Activated CD8-positive, alpha-beta T cell treated with anti-CD3 and anti-CD28 coated beads, Interleukin-2, amount 10 ng/mL, durations not matched to agents 7 days and 5 days (primary cell): ENCODE measurements around the gene TAF6. TPM values are rescaled to one million over a fixed set of nuclear protein-coding genes. Genes with fewer than 3 reads are reported as not detected.
"Not testable (repeated sequence)": the region's sequence is repeated elsewhere in the genome, so short reads cannot be mapped to it uniquely, and the experiment has no call there.

Experiments used
- ATAC-seq: fragments of 150-1000 bp; cut with Tn5 transposase; one replicate; pipeline ENCODE4 v1.10.0; 2021; ENCODE audit warnings: moderate library complexity
- CTCF ChIA-PET: fragments of 350-600 bp; sonication (Branson Sonifier 250); formaldehyde crosslinking; loops from one replicate; lab custom pipeline; 2021; ENCODE audit warnings: antibody characterized with exemption; lab: Charles Lee
- POLR2A ChIA-PET: fragments of 350-600 bp; sonication (Branson Sonifier 250); formaldehyde crosslinking; loops from one replicate; lab custom pipeline; 2021; ENCODE audit warnings: antibody characterized with exemption; lab: Charles Lee
- DNase-seq: peaks from one replicate; pipeline ENCODE4 v3.0.0-alpha.2; 2020
- H3K27ac Mint-ChIP-seq: one replicate; pipeline ENCODE4 v1.8.0; 2021; ENCODE audit warnings: mild to moderate bottlenecking, mixed read lengths
- H3K27me3 Mint-ChIP-seq: one replicate; pipeline ENCODE4 v1.8.0; 2021; ENCODE audit warnings: low read depth, mixed read lengths
- H3K36me3 Mint-ChIP-seq: one replicate; pipeline ENCODE4 v1.8.0; 2021; ENCODE audit warnings: low read depth, mixed read lengths
- H3K4me1 Mint-ChIP-seq: one replicate; pipeline ENCODE4 v1.8.0; 2021; ENCODE audit warnings: low read depth, mixed read lengths
- H3K4me3 Mint-ChIP-seq: one replicate; pipeline ENCODE4 v1.8.0; 2021; ENCODE audit warnings: mild to moderate bottlenecking, mixed read lengths
- H3K9me3 Mint-ChIP-seq: one replicate; pipeline ENCODE4 v1.8.0; 2022; ENCODE audit warnings: mixed read lengths; ENCODE audit not compliant: insufficient read depth
- total RNA-seq, 2 experiments: library from RNA; stranded (reverse); gene quantifications; one replicate each; pipeline ENCODE4 v1.2.3, GENCODE V29; 2021

The TAF6 gene
- total RNA-seq, 2 experiments from 2014 or later = 74.6 to 81.0 TPM

- Mint-ChIP-seq H3K27me3 (no peaks in the 10 kb centered on the region), H3K4me3 (peak within 1 kb of the TSS; percentile 96), H3K9me3 (no peaks in the 10 kb centered on the region), H3K4me1 (peaks cover 42% of the 10 kb centered on the region), H3K27ac (peak within 1 kb of the TSS; percentile 97), H3K36me3 (peaks cover 36% of the 10 kb centered on the region)
- CTCF ChIA-PET = interaction anchor here (0.6 to 13.7 kb wide), 15 partner anchors 8 to 557 kb away, joined by 3 to 141 read pairs (median 4); partner anchors contain the start of genes GAL3ST4, MBLAC1, POP7 and PVRIG
- peak; percentile 100 for DNase-seq
- ATAC-seq = peak; percentile 99
- POLR2A ChIA-PET = interaction anchor here (0.6 to 2.0 kb wide), 15 partner anchors 8 to 281 kb away, joined by 3 to 15 read pairs (median 5); partner anchors contain the start of genes MBLAC1, MCM7, MEPCE and PVRIG
Observed at GRCh38 chr7:100148559-100149328, 29.6 kb upstream of the TAF6 start, which contains the start of gene LAMTOR4. LAMTOR4 (plus strand) TSS chr7:100148918; CDS start chr7:100148973, 55 bp downstream.

- POLR2A ChIA-PET = interaction anchor here (0.6 to 2.0 kb wide), 15 partner anchors 8 to 174 kb away, joined by 3 to 15 read pairs (median 5); partner anchors contain the start of genes MBLAC1, MCM7, PVRIG and TRAPPC14
- Mint-ChIP-seq H3K4me1 (peaks cover 37% of the 10 kb centered on the region), H3K9me3 (no peaks in the 10 kb centered on the region), H3K4me3 (peak overlapping the region; percentile 96), H3K27me3 (no peaks in the 10 kb centered on the region), H3K36me3 (peaks cover 30% of the 10 kb centered on the region), H3K27ac (peak overlapping the region; percentile 97)
- ATAC-seq = no peak
- DNase-seq = no peak
- CTCF ChIA-PET = interaction anchor here (0.8 to 13.7 kb wide), 12 partner anchors 8 to 72 kb away, joined by 3 to 141 read pairs (median 6); partner anchors contain the start of genes MBLAC1 and PVRIG
Observed at GRCh38 chr7:100148225-100148558, 29.0 kb upstream of the TAF6 start.

- no peaks in the 10 kb centered on the region for H3K27me3 Mint-ChIP-seq
- H3K9me3 Mint-ChIP-seq = no peaks in the 10 kb centered on the region
- no peak for DNase-seq
- ChIA-PET POLR2A (interaction anchor here (0.6 to 1.1 kb wide), 3 partner anchors 16 to 70 kb away, joined by 3 to 5 read pairs (median 3); no protein-coding TSS in a partner anchor), CTCF (interaction anchor here (0.8 to 13.7 kb wide), 6 partner anchors 10 to 70 kb away, joined by 3 to 141 read pairs (median 10); no protein-coding TSS in a partner anchor)
- no peak overlapping the region for H3K27ac Mint-ChIP-seq
- H3K36me3 Mint-ChIP-seq = peaks cover 23% of the 10 kb centered on the region
- peaks cover 28% of the 10 kb centered on the region for H3K4me1 Mint-ChIP-seq
- H3K4me3 Mint-ChIP-seq = no peak overlapping the region
- ATAC-seq = no peak
Observed at GRCh38 chr7:100147278-100147677, 28.1 kb upstream of the TAF6 start.

- ATAC-seq, DNase-seq, H3K9me3 Mint-ChIP-seq, H3K27ac Mint-ChIP-seq, POLR2A ChIA-PET, H3K4me3 Mint-ChIP-seq, H3K27me3 Mint-ChIP-seq: not testable (repeated sequence)
- CTCF ChIA-PET = interaction anchor here (1.6 to 13.7 kb wide), 4 partner anchors 15 to 71 kb away, joined by 3 to 141 read pairs (median 16); no protein-coding TSS in a partner anchor
- H3K4me1 Mint-ChIP-seq = peaks cover 25% of the 10 kb centered on the region
- H3K36me3 Mint-ChIP-seq = peaks cover 15% of the 10 kb centered on the region
Observed at GRCh38 chr7:100146350-100146749, 27.2 kb upstream of the TAF6 start.

GRCh38 chr7:100142461-100142860 lies 23.3 kb upstream of the TAF6 start:
- peaks cover 16% of the 10 kb centered on the region for H3K4me1 Mint-ChIP-seq
- ATAC-seq (no peak), DNase-seq (no peak)
- H3K36me3 Mint-ChIP-seq = no peaks in the 10 kb centered on the region
- H3K4me3 Mint-ChIP-seq = no peak overlapping the region
- CTCF ChIA-PET = interaction anchor here (13.7 kb wide), 1 partner anchor 11 kb away, joined by 141 read pairs; no protein-coding TSS in a partner anchor
- no peaks in the 10 kb centered on the region for H3K9me3 Mint-ChIP-seq
- H3K27ac Mint-ChIP-seq = no peak overlapping the region
- H3K27me3 Mint-ChIP-seq = no peaks in the 10 kb centered on the region
- POLR2A ChIA-PET = interaction anchor here (0.5 to 1.9 kb wide), 2 partner anchors 13 to 93 kb away, joined by 3 to 4 read pairs; no protein-coding TSS in a partner anchor

DNA sequence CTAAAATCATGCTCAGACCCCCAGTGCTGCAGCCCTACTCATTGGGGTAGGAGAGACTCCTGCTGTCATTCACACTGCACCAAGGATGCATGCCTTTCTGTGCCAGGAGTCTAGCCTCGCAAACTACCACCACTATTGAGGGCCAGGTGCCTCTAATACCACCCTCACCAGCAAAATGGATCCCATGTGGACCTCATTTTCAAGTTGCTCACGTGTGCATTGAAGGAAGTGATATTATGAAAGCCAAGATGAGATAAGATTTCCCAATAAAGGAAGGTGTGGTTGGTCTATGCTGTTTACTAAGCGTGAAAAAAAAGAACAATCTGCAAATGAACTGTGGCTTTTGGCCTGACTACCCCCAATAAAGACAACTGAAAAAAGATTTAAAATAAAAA lies 22.4 kb upstream of the TAF6 start:
- no peak overlapping the region for H3K4me3 Mint-ChIP-seq
- no peak for ATAC-seq
- H3K27ac Mint-ChIP-seq = peak overlapping the region; percentile 1
- CTCF ChIA-PET = interaction anchor here (13.7 kb wide), 1 partner anchor 10 kb away, joined by 141 read pairs; no protein-coding TSS in a partner anchor
- POLR2A ChIA-PET = interaction anchor here (1.9 kb wide), 1 partner anchor 14 kb away, joined by 4 read pairs; no protein-coding TSS in a partner anchor
- no peaks in the 10 kb centered on the region for H3K36me3 Mint-ChIP-seq
- no peaks in the 10 kb centered on the region for H3K27me3 Mint-ChIP-seq
- no peaks in the 10 kb centered on the region for H3K9me3 Mint-ChIP-seq
- DNase-seq = no peak
- H3K4me1 Mint-ChIP-seq = peaks cover 16% of the 10 kb centered on the region

DNA sequence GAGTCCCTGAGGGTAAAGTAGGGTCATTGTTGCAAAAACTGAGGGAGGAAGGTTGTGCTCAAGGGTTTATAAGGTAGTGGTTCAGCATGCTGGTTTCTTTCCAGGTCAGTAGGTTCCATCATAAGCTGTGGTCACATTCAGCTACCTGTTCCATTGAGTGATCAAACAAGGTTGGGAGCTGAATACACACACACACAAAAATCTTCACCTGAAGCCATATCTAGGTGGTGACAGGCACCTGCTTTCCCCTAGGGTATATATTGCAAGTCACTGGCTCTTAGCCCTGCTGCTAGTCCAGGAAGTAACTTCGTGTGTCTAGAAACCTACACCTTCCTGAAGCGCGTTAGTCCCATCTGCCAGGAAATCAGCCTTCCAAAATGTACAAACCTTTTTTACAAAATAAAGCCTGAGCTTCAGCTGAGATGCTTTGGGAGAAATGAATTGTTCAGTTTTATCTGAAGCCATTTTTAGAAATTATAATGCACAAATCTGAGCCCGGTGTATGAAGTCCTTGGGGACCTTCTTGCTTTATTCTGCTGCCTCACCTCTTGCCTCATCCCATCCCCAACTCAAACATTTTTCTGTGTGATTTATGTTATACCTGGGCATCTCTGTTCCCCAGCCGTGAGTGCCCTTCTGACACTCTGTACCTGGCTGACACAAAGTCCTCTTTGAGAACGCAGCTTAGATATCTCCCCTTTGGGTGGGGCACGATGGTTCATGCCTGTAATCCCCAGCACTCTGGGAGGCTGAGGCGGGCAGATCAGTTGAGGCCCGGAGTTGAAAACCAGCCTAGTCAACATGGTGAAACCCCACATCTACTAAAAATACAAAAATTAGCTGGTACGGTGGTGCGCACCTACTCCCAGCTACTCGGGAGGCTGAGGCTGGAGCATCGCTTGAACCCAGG lies 18.9 kb upstream of the TAF6 start:
- H3K27ac Mint-ChIP-seq = peak overlapping the region; percentile 62
- peaks cover 16% of the 10 kb centered on the region for H3K4me1 Mint-ChIP-seq

DNA sequence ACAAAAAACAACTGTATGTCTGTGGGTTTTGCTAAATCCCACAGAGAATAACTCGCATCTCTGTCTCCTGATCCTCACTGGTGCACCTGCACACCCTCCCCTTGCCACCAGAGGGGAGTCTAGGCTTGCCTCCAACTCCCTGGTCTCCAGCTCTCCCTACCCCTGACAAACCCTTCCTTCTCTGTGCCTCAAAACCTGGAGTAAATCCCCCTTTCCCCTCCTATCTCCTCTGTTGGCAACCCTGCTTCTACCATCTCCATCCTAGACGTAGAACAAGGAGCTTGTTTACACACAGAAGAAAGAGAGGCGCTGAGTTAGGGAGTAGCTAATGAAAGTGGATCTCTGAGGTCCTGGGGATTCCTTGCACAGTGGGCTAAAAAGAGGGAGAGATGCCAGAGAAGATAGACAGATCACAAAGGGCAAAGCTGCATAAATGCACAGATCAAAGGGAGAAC lies 13.6 kb upstream of the TAF6 start:
- no peak overlapping the region for H3K4me3 Mint-ChIP-seq
- DNase-seq (peak; percentile 79), ATAC-seq (peak; percentile 78)
- H3K9me3 Mint-ChIP-seq = no peaks in the 10 kb centered on the region
- peaks cover 2% of the 10 kb centered on the region for H3K36me3 Mint-ChIP-seq
- ChIA-PET CTCF (interaction anchor here (0.6 to 11.3 kb wide), 41 partner anchors 8 to 322 kb away, joined by 3 to 200 read pairs (median 5); partner anchors contain the start of genes AP4M1, GAL3ST4, GPC2 and LAMTOR4), POLR2A (interaction anchor here (0.9 to 1.1 kb wide), 2 partner anchors 86 to 88 kb away, joined by 3 to 5 read pairs; no protein-coding TSS in a partner anchor)
- no peak overlapping the region for H3K27ac Mint-ChIP-seq
- H3K27me3 Mint-ChIP-seq = no peaks in the 10 kb centered on the region
- peaks cover 30% of the 10 kb centered on the region for H3K4me1 Mint-ChIP-seq

More for the DNA sequence above, 18.9 kb upstream of the TAF6 start:
- ChIA-PET CTCF (interaction anchor here (0.7 to 13.7 kb wide), 7 partner anchors 7 to 269 kb away, joined by 3 to 200 read pairs (median 5); partner anchors contain the start of gene PVRIG), POLR2A (interaction anchor here (0.6 to 1.3 kb wide), 3 partner anchors 10 to 300 kb away, joined by 3 to 6 read pairs (median 3); partner anchors contain the start of gene LAMTOR4)
- no peak for DNase-seq
- Mint-ChIP-seq H3K9me3 (no peaks in the 10 kb centered on the region), H3K27me3 (no peaks in the 10 kb centered on the region), H3K36me3 (no peaks in the 10 kb centered on the region), H3K4me3 (no peak overlapping the region)
- ATAC-seq = peak; percentile 55

DNA sequence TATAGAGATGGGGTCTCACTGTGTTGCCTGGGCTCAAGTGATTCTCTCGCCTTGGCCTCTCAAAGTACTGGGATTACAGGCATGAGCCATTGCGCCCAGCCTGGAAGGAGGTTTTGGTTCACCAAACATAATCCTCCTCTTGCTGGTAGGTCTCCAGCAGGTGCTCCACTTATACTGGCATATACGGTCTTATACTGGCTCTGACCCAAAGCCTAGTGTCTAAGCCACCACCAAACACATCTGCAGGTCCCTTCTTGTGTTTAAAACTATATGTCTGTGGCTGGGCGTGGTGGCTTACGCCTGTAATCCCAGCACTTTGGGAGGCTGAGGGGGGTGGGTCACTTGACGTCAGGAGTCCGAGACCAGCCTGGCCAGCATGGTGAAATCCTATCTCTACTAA lies 13.0 kb upstream of the TAF6 start:
- peaks cover 28% of the 10 kb centered on the region for H3K4me1 Mint-ChIP-seq
- CTCF ChIA-PET = interaction anchor here (0.8 to 11.3 kb wide), 33 partner anchors 9 to 322 kb away, joined by 3 to 200 read pairs (median 8); partner anchors contain the start of genes AP4M1, GAL3ST4, GPC2 and LAMTOR4
- no peak for DNase-seq
- no peaks in the 10 kb centered on the region for H3K27me3 Mint-ChIP-seq
- POLR2A ChIA-PET = interaction anchor here (0.6 to 1.1 kb wide), 3 partner anchors 86 to 297 kb away, joined by 3 to 5 read pairs (median 3); partner anchors contain the start of gene ZCWPW1
- peaks cover 2% of the 10 kb centered on the region for H3K36me3 Mint-ChIP-seq
- no peaks in the 10 kb centered on the region for H3K9me3 Mint-ChIP-seq
- H3K4me3 Mint-ChIP-seq = no peak overlapping the region
- no peak for ATAC-seq
- H3K27ac Mint-ChIP-seq = no peak overlapping the region
